ENCODE data around the gene AP3S1. TPM values are rescaled to one million over a fixed set of nuclear protein-coding genes. Genes with fewer than 3 reads are reported as not detected.
"Not testable (repeated sequence)": the region's sequence is repeated elsewhere in the genome, so short reads cannot be mapped to it uniquely, and the experiment has no call there.

Gene AP3S1
- total RNA-seq, 2 experiments from 2014 or later = 82.6 to 83.3 TPM

DNA sequence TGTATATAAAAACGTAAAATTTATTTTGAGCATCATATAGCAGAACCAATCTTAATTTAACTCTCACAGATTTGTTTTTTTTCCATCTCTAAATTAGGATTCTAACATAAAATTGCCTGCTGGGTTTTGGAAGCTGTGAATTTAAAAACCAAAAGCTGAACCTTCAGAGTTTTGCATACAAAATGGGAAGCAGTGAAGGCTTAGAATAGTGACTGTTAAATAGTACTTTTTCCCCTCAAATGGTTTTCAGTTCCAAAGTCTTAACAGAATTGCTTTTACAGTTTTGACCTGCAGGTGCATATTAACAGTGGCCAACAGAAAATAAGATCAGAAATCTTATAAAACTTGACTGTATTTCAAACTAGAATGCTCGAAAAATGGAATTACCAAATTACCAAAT, 65.4 kb downstream of the AP3S1 start:
- no peaks in the 10 kb centered on the region for H3K36me3 Mint-ChIP-seq
- H3K4me3 Mint-ChIP-seq = no peak overlapping the region
- ATAC-seq (ENCODE audit: low read depth) (no peak), DNase-seq (no peak)
- POLR2A ChIA-PET = no interaction called here
- no peak overlapping the region for H3K27ac Mint-ChIP-seq
- H3K27me3 Mint-ChIP-seq = no peaks in the 10 kb centered on the region
- no peaks in the 10 kb centered on the region for H3K9me3 Mint-ChIP-seq
- no peaks in the 10 kb centered on the region for H3K4me1 Mint-ChIP-seq

DNA sequence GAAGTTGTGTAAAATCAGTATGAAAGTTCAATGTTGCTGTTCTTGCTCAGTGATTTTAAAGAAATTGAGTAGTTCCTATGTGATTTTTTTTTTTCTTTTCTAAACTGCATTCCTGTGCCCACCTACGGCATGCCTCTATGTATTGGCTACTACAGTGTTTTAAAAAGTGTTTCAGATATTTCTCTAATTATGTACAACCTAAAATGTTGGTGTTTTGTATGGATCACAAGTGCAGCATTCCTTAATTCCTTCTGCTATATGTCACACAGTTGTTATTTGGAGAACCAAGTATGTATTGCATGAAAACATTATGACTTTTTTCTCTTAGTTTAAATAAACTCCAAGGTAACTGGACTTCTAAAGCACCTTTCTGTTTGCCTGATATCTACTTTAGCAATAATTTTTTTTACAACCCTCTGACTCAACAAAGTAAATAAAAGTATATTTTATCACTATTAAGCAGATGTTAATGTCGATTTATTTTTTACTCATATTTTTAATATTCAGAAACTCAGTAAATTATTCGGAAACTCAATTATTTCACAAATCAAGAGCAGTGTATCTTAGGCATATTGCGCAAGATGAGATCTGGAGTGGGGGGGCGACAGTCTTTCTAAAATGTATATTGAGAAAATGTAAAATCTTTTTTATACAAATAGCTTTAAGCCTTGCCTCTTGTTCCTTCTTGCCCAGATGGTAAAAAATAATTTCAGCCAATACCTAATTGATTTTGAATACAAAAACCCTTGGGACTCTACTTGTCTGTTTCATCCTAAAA, 72.1 kb downstream of the AP3S1 start:
- ATAC-seq (ENCODE audit: low read depth); H3K9me3 Mint-ChIP-seq; H3K4me3 Mint-ChIP-seq; POLR2A ChIA-PET; H3K27ac Mint-ChIP-seq; H3K4me1 Mint-ChIP-seq; H3K27me3 Mint-ChIP-seq; DNase-seq; H3K36me3 Mint-ChIP-seq: not testable (repeated sequence)

DNA sequence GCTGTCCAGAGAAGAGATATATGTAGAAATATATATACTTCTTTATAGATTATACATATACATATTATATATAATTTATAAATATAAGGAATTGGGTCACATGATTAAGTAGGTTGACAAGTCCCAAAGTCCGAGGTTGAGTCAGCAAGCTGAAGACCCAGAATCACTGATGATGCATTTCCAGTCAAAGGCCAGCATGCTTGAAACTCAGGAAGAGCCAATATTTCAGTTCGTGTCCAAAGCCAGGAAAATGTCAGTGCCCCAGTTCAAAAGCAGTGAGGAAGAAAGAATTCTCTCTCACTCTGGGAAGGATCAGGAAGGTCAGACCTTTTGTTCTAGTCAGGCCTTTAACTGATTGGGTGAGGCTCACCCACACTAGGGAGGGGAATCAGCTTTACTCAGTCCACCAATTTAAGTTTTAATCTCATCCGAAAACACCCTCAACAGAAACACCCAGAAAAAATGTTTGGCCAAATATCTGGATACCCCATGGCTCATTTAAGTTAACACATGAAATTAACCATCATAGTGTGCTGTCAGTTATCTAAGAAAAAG, 78.5 kb downstream of the AP3S1 start:
- Mint-ChIP-seq H3K9me3 (no peaks in the 10 kb centered on the region), H3K27me3 (no peaks in the 10 kb centered on the region), H3K4me3 (no peak overlapping the region), H3K27ac (no peak overlapping the region), H3K36me3 (peaks cover 4% of the 10 kb centered on the region), H3K4me1 (no peaks in the 10 kb centered on the region)
- DNase-seq (no peak), ATAC-seq (ENCODE audit: low read depth) (no peak)
- POLR2A ChIA-PET = no interaction called here

DNA sequence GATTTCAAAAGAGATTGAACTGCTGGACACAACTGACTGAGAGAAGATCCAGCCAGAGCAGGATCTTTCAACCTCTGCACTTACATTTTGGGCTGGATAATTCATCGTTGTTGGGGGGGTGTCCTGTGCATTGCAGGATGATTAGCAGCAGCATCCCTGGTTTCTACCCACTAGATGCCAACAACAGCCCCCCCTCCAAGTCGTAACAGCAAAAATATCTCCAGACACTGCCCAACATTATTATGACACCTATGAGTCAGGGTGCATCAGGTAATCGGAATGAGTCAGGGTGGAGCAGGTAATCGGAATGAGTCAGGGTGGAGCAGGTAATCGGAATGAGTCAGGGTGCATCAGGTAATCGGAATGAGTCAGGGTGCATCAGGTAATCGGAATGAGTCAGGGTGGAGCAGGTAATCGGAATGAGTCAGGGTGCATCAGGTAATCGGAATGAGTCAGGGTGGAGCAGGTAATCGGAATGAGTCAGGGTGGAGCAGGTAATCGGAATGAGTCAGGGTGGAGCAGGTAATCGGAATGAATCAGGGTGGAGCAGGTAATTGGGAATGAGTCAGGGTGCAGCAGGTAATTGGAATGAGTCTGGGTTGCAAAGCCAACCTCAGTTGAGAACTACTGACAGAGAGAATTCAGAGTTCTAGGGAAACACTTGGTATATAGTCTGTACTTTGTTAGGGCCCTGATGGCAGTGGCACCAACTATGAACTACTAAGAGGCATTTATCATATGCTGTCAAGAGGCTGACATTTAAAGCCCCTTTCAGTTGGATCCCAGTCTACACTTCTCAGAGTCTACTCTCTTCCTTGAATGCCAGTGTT, 87.1 kb downstream of the AP3S1 start:
- H3K27me3 Mint-ChIP-seq; H3K9me3 Mint-ChIP-seq; H3K36me3 Mint-ChIP-seq; ATAC-seq (ENCODE audit: low read depth); DNase-seq; POLR2A ChIA-PET; H3K4me3 Mint-ChIP-seq; H3K4me1 Mint-ChIP-seq; H3K27ac Mint-ChIP-seq: not testable (repeated sequence)

DNA sequence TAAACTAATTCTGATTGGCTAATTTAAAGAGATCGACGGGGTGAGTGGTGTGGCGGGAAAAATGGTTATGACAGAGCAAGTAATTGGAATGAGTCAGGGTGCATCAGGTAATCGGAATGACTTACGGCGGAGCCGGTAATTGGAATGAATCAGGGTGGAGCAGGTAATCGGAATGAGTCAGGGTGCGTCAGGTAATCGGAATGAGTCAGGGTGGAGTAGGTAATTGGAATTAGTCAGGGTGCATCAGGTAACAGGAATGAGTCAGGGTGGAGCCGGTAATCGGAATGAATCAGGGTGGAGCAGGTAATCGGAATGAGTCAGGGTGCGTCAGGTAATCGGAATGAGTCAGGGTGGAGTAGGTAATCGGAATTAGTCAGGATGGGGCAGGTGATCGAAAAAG, 88.4 kb downstream of the AP3S1 start:
- DNase-seq; ATAC-seq (ENCODE audit: low read depth); H3K27me3 Mint-ChIP-seq; H3K27ac Mint-ChIP-seq; H3K36me3 Mint-ChIP-seq; H3K4me1 Mint-ChIP-seq; H3K4me3 Mint-ChIP-seq; H3K9me3 Mint-ChIP-seq; POLR2A ChIA-PET: not testable (repeated sequence)

DNA sequence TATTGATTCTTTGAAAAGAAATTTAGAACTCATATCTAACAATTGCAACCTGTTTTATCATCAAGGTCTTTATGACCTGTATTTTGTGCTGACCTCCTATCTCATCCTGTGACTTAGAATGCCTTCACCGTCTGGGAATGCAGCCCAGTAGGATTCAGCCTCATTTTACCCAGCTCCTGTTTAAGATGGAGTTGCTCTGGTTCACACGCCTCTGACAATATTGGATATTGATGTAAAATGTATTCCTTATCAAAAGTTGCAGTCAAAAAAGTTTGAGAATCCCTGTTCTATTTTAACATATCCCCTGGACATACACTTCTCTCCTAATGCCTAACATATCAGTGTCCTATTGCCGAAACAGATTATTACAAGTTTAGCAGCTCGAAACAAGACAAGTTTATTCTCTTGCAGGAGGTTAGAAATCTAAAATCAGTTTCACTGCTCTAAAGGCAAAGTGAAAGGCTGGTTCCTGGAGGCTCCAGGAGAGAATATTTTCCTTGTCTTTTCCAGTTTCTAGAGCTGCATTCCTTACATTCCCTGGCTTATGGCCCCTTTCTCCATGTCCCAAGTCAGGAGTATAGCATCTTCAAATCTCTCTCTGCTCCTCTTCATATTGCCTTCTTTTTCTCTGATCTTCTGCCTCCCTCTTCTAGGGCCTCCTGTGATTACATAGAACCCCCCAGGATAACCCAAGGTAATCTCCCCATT, 89.0 kb downstream of the AP3S1 start:
- no peak overlapping the region for H3K27ac Mint-ChIP-seq
- DNase-seq = no peak
- POLR2A ChIA-PET = no interaction called here
- no peaks in the 10 kb centered on the region for H3K9me3 Mint-ChIP-seq
- H3K4me3 Mint-ChIP-seq = no peak overlapping the region
- ATAC-seq (ENCODE audit: low read depth) = no peak
- no peaks in the 10 kb centered on the region for H3K4me1 Mint-ChIP-seq
- no peaks in the 10 kb centered on the region for H3K36me3 Mint-ChIP-seq
- no peaks in the 10 kb centered on the region for H3K27me3 Mint-ChIP-seq

DNA sequence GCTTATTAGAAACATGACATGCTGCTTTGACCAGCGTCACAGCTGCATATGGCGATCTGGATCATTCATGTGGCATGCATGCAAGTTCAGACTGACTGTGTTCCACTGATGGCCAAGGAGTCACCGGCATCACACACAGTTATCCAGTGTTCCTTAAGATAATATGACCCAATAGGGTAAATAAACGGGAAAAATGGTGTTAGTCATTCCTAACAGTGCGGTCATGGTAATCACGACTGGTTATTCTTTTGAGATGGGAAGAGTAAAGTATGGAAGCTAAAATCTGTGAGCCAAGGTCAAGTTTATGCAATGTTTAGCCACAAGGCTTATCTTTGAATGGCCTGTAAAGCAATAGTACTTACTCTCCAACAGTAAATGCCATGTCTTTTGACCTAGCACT, 91.3 kb downstream of the AP3S1 start:
- H3K9me3 Mint-ChIP-seq = no peaks in the 10 kb centered on the region
- H3K4me1 Mint-ChIP-seq = no peaks in the 10 kb centered on the region
- POLR2A ChIA-PET = no interaction called here
- H3K27ac Mint-ChIP-seq = no peak overlapping the region
- ATAC-seq (ENCODE audit: low read depth) = no peak
- DNase-seq = no peak
- H3K27me3 Mint-ChIP-seq = peaks cover under 1% of the 10 kb centered on the region
- no peaks in the 10 kb centered on the region for H3K36me3 Mint-ChIP-seq
- no peak overlapping the region for H3K4me3 Mint-ChIP-seq

DNA sequence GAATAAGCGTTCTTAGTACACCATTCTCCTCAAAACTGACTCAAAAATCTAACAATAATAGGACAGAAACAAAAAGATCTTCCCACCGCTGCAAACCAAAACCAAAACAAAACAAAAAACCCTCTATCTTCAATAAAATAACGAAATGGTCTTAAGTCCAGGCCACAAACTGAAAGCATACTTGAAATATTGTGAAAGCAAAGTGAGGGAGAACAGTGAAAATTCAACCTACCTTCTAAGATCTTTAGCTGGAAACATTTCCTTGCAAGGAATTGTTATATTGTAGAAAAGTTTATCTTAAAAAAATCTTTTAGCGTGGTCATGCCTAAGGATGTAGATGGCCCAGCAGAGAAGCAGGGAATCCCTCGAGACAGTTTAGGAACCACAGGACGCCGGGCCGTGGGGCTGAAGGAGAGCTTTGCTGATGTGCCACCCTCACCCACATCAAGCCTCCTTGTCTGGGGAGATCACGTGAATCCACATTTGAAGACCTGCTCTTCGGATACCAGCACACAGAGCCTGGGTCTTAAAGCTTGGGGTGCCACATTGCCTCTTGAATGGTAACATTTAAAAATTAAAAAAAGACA, 92.7 kb downstream of the AP3S1 start:
- ATAC-seq (ENCODE audit: low read depth) = no peak
- POLR2A ChIA-PET = no interaction called here
- Mint-ChIP-seq H3K9me3 (no peaks in the 10 kb centered on the region), H3K4me1 (no peaks in the 10 kb centered on the region), H3K27me3 (peaks cover 2% of the 10 kb centered on the region), H3K4me3 (no peak overlapping the region), H3K36me3 (no peaks in the 10 kb centered on the region), H3K27ac (no peak overlapping the region)
- no peak for DNase-seq

DNA sequence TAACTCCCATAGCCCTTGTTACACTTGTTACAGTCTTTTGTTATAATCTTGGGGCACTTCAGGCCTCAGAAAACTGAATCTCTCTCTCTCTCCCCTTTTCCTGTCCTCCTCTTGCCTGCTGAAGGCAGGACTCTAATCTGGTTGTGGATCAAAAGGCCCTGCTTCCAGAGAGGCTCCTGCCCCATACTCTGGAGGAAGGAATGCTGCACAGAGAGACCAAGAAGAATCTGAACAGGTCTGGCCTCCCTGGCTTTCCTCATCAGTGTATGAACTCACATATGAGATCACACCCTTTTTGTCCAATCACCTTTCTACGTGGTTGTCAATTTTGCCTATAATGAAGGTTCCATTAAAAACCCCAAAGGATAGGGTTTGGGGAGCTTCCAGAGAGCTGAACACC, 94.3 kb downstream of the AP3S1 start:
- ATAC-seq (ENCODE audit: low read depth) = no peak
- Mint-ChIP-seq H3K4me3 (no peak overlapping the region), H3K27me3 (peaks cover 2% of the 10 kb centered on the region), H3K27ac (no peak overlapping the region), H3K36me3 (no peaks in the 10 kb centered on the region), H3K4me1 (no peaks in the 10 kb centered on the region), H3K9me3 (no peaks in the 10 kb centered on the region)
- no peak for DNase-seq
- POLR2A ChIA-PET = no interaction called here

DNA sequence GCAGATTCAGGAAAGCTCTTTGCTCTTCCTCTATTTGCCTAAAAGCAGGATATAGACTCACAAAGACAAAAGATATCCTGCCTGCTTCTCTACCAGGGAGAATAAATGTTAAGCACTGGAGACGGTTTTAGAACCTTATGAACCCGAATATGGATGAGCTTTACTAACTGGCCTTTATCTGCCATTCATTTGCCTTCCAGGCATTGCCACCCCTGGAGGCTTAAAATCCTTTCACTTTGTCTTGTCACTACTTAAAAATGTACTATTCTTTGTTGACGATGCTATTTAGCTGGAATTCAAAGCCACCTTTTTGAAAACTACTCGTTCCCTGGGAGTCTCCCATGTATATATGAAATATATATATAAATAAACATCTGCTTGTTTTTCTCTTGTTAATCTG, 97.3 kb downstream of the AP3S1 start:
- ATAC-seq (ENCODE audit: low read depth) = no peak
- Mint-ChIP-seq H3K4me3 (no peak overlapping the region), H3K4me1 (no peaks in the 10 kb centered on the region), H3K27ac (no peak overlapping the region), H3K27me3 (peaks cover 2% of the 10 kb centered on the region), H3K9me3 (peaks cover 4% of the 10 kb centered on the region), H3K36me3 (no peaks in the 10 kb centered on the region)
- no peak for DNase-seq
- POLR2A ChIA-PET = no interaction called here

DNA sequence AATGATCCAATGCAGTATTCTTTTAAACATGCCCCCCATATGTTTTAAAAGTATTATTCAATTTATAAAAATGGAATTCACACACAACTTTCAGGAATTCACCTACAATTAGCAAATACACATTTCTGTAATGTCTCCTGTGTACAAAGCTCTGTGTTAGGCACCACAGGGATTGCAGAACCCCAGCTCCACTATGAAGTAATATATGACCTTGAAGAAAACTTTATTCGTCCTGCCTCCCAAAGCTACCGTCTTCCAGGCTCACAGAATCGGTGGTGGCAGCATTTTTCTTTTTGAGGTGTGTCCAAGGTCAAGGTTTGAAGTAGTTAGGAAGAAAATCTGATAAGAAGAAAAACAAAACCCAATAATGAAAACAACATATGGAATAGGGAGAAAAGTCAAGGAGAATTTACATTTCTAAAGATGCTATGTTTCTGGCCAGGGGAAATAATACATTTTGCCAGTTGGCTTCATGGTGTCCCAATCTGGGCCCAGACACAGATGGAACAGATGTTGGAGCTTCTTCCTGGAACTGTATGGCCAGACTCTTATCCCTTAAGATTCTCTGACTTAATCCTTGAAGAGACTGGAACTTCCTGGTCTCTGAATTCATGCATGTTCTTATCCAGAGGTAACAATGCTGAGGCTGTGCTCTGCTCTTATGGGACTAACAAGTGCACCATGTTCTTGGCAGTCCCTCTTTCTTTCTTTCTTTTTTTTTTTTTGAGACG, 98.5 kb downstream of the AP3S1 start:
- H3K9me3 Mint-ChIP-seq = peaks cover 4% of the 10 kb centered on the region
- H3K4me1 Mint-ChIP-seq = no peaks in the 10 kb centered on the region
- POLR2A ChIA-PET = no interaction called here
- ATAC-seq (ENCODE audit: low read depth) (no peak), DNase-seq (no peak)
- no peaks in the 10 kb centered on the region for H3K36me3 Mint-ChIP-seq
- H3K27me3 Mint-ChIP-seq = peaks cover 2% of the 10 kb centered on the region
- no peak overlapping the region for H3K4me3 Mint-ChIP-seq
- H3K27ac Mint-ChIP-seq = no peak overlapping the region

DNA sequence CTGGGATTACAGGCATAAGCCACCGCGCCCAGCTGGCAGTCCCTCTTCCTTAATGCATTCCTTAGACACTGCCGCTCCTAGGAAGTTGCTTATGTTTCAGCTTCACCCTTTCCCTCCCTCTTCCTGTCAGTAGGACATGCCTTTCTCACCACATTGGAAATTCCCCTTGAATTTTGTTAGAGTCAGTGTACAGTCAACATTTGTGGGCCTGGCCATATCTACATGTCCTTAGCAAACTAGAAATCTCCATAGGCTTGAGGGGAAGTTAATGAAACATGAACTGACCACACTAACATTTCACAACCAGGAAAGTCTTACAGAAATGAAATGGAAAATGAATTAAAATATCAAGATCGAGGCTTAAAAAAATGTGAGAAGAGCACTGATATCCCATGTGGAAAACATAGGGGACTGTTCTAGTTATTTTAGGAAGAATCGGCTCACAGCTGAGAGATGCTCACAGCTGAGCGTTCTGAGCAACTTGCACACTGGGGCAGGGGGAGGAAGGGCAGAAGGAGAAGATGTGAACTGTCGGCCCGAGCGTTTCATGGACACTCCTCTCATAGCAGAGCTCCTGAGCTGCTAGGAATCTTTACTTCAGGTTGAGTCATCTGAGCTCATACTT, 99.4 kb downstream of the AP3S1 start:
- POLR2A ChIA-PET = no interaction called here
- H3K27me3 Mint-ChIP-seq = peaks cover 2% of the 10 kb centered on the region
- H3K9me3 Mint-ChIP-seq = peaks cover 4% of the 10 kb centered on the region
- H3K4me3 Mint-ChIP-seq = no peak overlapping the region
- no peaks in the 10 kb centered on the region for H3K36me3 Mint-ChIP-seq
- no peak overlapping the region for H3K27ac Mint-ChIP-seq
- H3K4me1 Mint-ChIP-seq = no peaks in the 10 kb centered on the region
- DNase-seq (no peak), ATAC-seq (ENCODE audit: low read depth) (no peak)
